Measurements from ENCODE around the gene EFCAB6. TPM values are rescaled to one million over a fixed set of nuclear protein-coding genes. Genes with fewer than 3 reads are reported as not detected.

Gene EFCAB6
- total and polyA plus RNA-seq, 2 donors (not counting 1 experiment from before 2014, with no cell fraction given): 0.07 to 0.10 TPM

- Histone ChIP-seq H3K27ac (ENCODE audit: low read length in 2 of 2) (no peak overlapping the region), H3K4me1 (ENCODE audit: control insufficient read depth in 2 of 2, insufficient read depth in 2 of 2, low read length in 2 of 2) (no peaks in the 10 kb centered on the region), H3K9me3 (ENCODE audit: control extremely low read depth in 1 of 3, control insufficient read depth in 2 of 3, insufficient read depth in 1 of 3, low read length in 2 of 3) (no peaks in the 10 kb centered on the region), H3K79me2 (ENCODE audit: control insufficient read depth, insufficient read depth, low read length) (no peaks in the 10 kb centered on the region), H3K9ac (ENCODE audit: low read length) (no peak overlapping the region), H3K4me3 (ENCODE audit: control extremely low read depth in 1 of 5, extremely low read depth in 1 of 5, insufficient read depth in 1 of 5, low read depth in 2 of 5, low read length in 4 of 5) (no peak overlapping the region), H4K20me1 (ENCODE audit: control insufficient read depth, insufficient read depth, low read length, poor library complexity, severe bottlenecking) (no peaks in the 10 kb centered on the region), H3K36me3 (replicated peaks in 1 of 2; ENCODE audit: control extremely low read depth in 1 of 2, control insufficient read depth in 1 of 2, extremely low read depth in 1 of 2, insufficient read depth in 2 of 2, low read length in 1 of 2) (no peaks in the 10 kb centered on the region), H3K4me2 (replicated peaks; ENCODE audit: low read depth, low read length, poor library complexity, severe bottlenecking) (no peak overlapping the region), H2AFZ (ENCODE audit: insufficient read depth, low read depth, low read length, poor library complexity, severe bottlenecking) (no peak overlapping the region), H3K27me3 (replicated peaks in 1 of 4; ENCODE audit: control extremely low read depth in 1 of 4, control insufficient read depth in 3 of 4, insufficient read depth in 4 of 4, low read length in 3 of 4) (peaks cover 0 to 11% (median 0%) of the 10 kb centered on the region in 4 experiments)
- Mint-ChIP-seq H3K4me3 (no peak overlapping the region), H3K9me3 (ENCODE audit: insufficient read depth) (no peaks in the 10 kb centered on the region), H3K4me1 (no peaks in the 10 kb centered on the region), H3K27me3 (peaks cover 12% of the 10 kb centered on the region), H3K27ac (no peak overlapping the region)
- intact Hi-C loops (cut with micrococcal nuclease): no loop called here
- POLR2A ChIA-PET: no interaction called here
- DNase-seq (no peak), ATAC-seq (ENCODE audit: low read depth) (no peak)
- WGBS (ENCODE audit: insufficient coverage): 90% methylated on average over 8 of the region's 11 CpGs
- TF ChIP-seq CTCF (IDR thresholded peaks at IDR 0.05) (no peak), EZH2 (IDR thresholded peaks at IDR 0.05; ENCODE audit: borderline replicate concordance, insufficient read depth, low read depth, low read length, poor library complexity, severe bottlenecking) (no peak)
- CTCF ChIA-PET: no interaction called here
Observed at GRCh38 chr22:43739851-43740379, 72.2 kb downstream of the EFCAB6 start.

DNA sequence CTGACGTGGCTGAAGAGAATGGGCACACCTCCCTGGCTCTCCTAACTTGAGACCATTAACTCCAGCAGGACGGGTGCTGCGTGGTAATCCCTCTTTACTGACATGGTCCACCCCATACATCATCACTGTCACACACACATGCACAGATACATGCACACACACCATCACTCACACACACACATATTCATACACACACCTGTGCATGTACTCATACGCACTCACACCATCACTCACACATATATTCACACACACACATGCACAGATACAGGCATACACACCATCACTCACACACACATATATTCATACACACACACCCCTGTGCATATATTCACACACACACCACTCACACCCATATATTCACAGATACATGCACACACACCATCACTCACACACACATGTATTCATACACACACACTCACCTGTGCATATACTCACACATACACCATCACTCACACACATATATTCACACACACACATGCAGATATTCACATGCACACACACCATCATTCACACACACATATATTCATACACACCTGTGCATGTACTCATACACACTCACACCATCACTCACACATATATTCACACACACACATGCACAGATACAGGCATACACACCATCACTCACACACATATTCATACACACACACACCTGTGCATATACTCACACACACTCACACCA is 74.8 kb downstream of the EFCAB6 start:
- POLR2A ChIA-PET: no interaction called here
- CTCF ChIA-PET: no interaction called here
- Histone ChIP-seq H3K9ac (ENCODE audit: low read length) (no peak overlapping the region), H3K36me3 (replicated peaks in 1 of 2; ENCODE audit: control extremely low read depth in 1 of 2, control insufficient read depth in 1 of 2, extremely low read depth in 1 of 2, insufficient read depth in 2 of 2, low read length in 1 of 2) (no peaks in the 10 kb centered on the region), H3K4me1 (ENCODE audit: control insufficient read depth in 2 of 2, insufficient read depth in 2 of 2, low read length in 2 of 2) (no peaks in the 10 kb centered on the region), H3K27me3 (replicated peaks in 1 of 4; ENCODE audit: control extremely low read depth in 1 of 4, control insufficient read depth in 3 of 4, insufficient read depth in 4 of 4, low read length in 3 of 4) (peaks cover 0 to 6% (median 0%) of the 10 kb centered on the region in 4 experiments), H3K79me2 (ENCODE audit: control insufficient read depth, insufficient read depth, low read length) (no peaks in the 10 kb centered on the region), H3K4me2 (replicated peaks; ENCODE audit: low read depth, low read length, poor library complexity, severe bottlenecking) (no peak overlapping the region), H3K27ac (ENCODE audit: low read length in 2 of 2) (no peak overlapping the region), H2AFZ (ENCODE audit: insufficient read depth, low read depth, low read length, poor library complexity, severe bottlenecking) (no peak overlapping the region), H4K20me1 (ENCODE audit: control insufficient read depth, insufficient read depth, low read length, poor library complexity, severe bottlenecking) (no peaks in the 10 kb centered on the region), H3K9me3 (ENCODE audit: control extremely low read depth in 1 of 3, control insufficient read depth in 2 of 3, insufficient read depth in 1 of 3, low read length in 2 of 3) (no peaks in the 10 kb centered on the region), H3K4me3 (ENCODE audit: control extremely low read depth in 1 of 5, extremely low read depth in 1 of 5, insufficient read depth in 1 of 5, low read depth in 2 of 5, low read length in 4 of 5) (no peak overlapping the region)
- Mint-ChIP-seq H3K4me1 (no peaks in the 10 kb centered on the region), H3K9me3 (ENCODE audit: insufficient read depth) (no peaks in the 10 kb centered on the region), H3K27ac (no peak overlapping the region), H3K27me3 (no peaks in the 10 kb centered on the region), H3K4me3 (no peak overlapping the region)
- no peak for TF ChIP-seq EZH2 (IDR thresholded peaks at IDR 0.05; ENCODE audit: borderline replicate concordance, insufficient read depth, low read depth, low read length, poor library complexity, severe bottlenecking)
- TF ChIP-seq CTCF (IDR thresholded peaks at IDR 0.05): no peak
- ATAC-seq (ENCODE audit: low read depth) (no peak), DNase-seq (no peak)
- intact Hi-C loops (cut with micrococcal nuclease): no loop called here
- WGBS (ENCODE audit: insufficient coverage): 92% methylated on average over 4 of the region's 4 CpGs
